OCI-LY1 (cell line): ENCODE measurements around the gene HAUS2.

Experiments
- CTCF ChIP-seq: fragments of 200-600 bp; sonication (generic), shearing (Covaris generic); IDR thresholded peaks from 2 replicates; pipeline ENCODE4 v1.5.1; 2017; ENCODE audit warnings: mild to moderate bottlenecking, antibody characterized with exemption, low read length, moderate library complexity, mixed read lengths
- EZH2 ChIP-seq: fragments of 200-600 bp; sonication (generic), shearing (Covaris generic); IDR thresholded peaks from 2 replicates; pipeline ENCODE4 v1.8.0; 2017; ENCODE audit warnings: borderline replicate concordance, mixed run types, mild to moderate bottlenecking, antibody characterized with exemption, low read length, moderate library complexity, mixed read lengths

- no peak for TF ChIP-seq CTCF
- no peak for TF ChIP-seq EZH2
Observed at GRCh38 chr15:42504631-42505030, 44.0 kb upstream of the HAUS2 start.
